Measurements from ENCODE around the gene KCNQ5. TPM values are rescaled to one million over a fixed set of nuclear protein-coding genes. Genes with fewer than 3 reads are reported as not detected.
A peak's percentile ranks its signal among the peaks of the same experiment; 100 is the strongest.

The KCNQ5 gene
- total and polyA plus RNA-seq, 8 donors = 1.7 to 4.5 (median 2.5) TPM

DNA sequence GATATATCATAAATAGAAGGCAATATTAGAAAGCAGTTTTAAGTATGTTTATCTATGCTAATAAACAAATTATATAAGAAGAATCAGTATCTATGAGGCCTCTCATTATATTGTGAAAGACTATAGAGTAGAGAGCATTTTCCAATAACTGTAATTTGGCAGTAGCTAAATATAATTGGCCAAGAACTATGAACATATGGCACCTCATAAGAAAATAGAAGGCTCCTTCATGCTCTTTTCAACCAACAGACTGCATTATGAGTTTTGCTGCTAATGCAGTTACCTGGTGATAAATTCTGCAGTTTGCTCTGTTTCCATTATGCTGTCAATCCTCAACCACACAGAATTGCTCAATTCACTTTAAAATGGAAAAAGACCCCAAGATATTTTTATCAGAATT lies 382.4 kb downstream of the KCNQ5 start:
- no peak overlapping the region for H3K27ac ChIP-seq
- intact Hi-C loops (cut with DNase I) = no loop called here
- H3K9me3 ChIP-seq = no peaks in the 10 kb centered on the region
- no peak overlapping the region for H3K4me3 ChIP-seq
- no peak for TF ChIP-seq CTCF (IDR thresholded peaks at IDR 0.05)
- no peak for DNase-seq
- H3K27me3 ChIP-seq = no peaks in the 10 kb centered on the region
- ATAC-seq = no peak
- no peaks in the 10 kb centered on the region for H3K4me1 ChIP-seq
- no peaks in the 10 kb centered on the region for H3K36me3 ChIP-seq

DNA sequence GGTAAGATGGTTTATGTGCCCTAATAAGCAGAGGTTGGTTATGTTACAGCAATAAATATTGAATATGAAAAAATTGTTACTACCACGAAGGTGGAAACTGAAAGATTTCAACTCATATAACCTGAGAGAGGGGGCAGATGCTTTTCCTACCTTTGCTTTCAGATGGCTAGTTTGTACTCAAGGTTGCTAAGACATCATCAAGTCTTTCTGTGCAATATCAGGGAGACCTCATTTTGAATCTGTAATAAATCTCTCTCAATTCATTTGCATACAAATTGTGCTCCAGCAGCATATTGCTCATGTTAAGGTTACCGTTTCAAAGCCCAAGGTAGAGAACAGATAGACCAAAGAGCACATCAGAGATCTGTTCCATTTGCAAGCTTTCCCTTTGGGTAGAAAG lies 383.0 kb downstream of the KCNQ5 start:
- TF ChIP-seq CTCF (IDR thresholded peaks at IDR 0.05) = no peak
- ATAC-seq (no peak), DNase-seq (no peak)
- H3K4me3 ChIP-seq = no peak overlapping the region
- no peaks in the 10 kb centered on the region for H3K27me3 ChIP-seq
- H3K27ac ChIP-seq = no peak overlapping the region
- H3K4me1 ChIP-seq = no peaks in the 10 kb centered on the region
- H3K9me3 ChIP-seq = no peaks in the 10 kb centered on the region
- intact Hi-C loops (cut with DNase I) = no loop called here
- no peaks in the 10 kb centered on the region for H3K36me3 ChIP-seq

- H3K27me3 ChIP-seq = no peaks in the 10 kb centered on the region
- TF ChIP-seq CTCF (IDR thresholded peaks at IDR 0.05) = no peak
- no peak overlapping the region for H3K4me3 ChIP-seq
- DNase-seq = no peak
- no peaks in the 10 kb centered on the region for H3K4me1 ChIP-seq
- no peak overlapping the region for H3K27ac ChIP-seq
- intact Hi-C loops (cut with DNase I) = no loop called here
- no peaks in the 10 kb centered on the region for H3K9me3 ChIP-seq
- no peak for ATAC-seq
- H3K36me3 ChIP-seq = no peaks in the 10 kb centered on the region
Measured at GRCh38 chr6:73006146-73006545, 384.3 kb downstream of the KCNQ5 start.

GRCh38 chr6:73011945-73012344 lies 390.1 kb downstream of the KCNQ5 start:
- Histone ChIP-seq H3K27ac (no peak overlapping the region), H3K4me3 (no peak overlapping the region)
- ATAC-seq = no peak

DNA sequence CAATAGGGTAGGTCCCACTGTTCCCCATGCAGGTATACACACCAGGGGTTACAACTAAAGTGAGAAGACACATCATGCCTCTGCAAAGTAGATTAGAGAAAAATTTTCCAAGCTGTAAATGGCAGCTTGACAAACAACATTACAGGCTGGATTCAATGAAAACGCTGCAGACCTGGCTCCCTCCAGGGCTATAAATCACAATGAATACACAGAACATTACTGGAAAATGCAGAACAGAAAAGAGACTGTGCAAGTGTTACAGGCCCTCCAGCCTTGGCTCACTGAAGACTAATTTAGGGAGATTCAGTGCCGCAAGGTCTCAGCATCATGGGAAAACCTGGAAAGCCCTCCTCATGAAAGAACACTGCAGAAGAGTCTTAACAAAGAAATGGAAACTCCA lies 395.6 kb downstream of the KCNQ5 start:
- no peaks in the 10 kb centered on the region for H3K27me3 ChIP-seq
- H3K36me3 ChIP-seq = no peaks in the 10 kb centered on the region
- intact Hi-C loops (cut with DNase I) = no loop called here
- ATAC-seq (no peak), DNase-seq (no peak)
- TF ChIP-seq CTCF (IDR thresholded peaks at IDR 0.05) = no peak
- no peaks in the 10 kb centered on the region for H3K4me1 ChIP-seq
- H3K4me3 ChIP-seq = no peak overlapping the region
- no peaks in the 10 kb centered on the region for H3K9me3 ChIP-seq
- H3K27ac ChIP-seq = no peak overlapping the region

More at GRCh38 chr6:73011945-73012344, 390.1 kb downstream of the KCNQ5 start:
- H3K4me1 ChIP-seq = no peaks in the 10 kb centered on the region
- intact Hi-C loops (cut with DNase I) = no loop called here
- DNase-seq = peak in 1 of 4 donors; percentile 1
- H3K27me3 ChIP-seq = no peaks in the 10 kb centered on the region
- H3K36me3 ChIP-seq = no peaks in the 10 kb centered on the region
- TF ChIP-seq CTCF (IDR thresholded peaks at IDR 0.05) = no peak
- H3K9me3 ChIP-seq = no peaks in the 10 kb centered on the region

Data from left lung (tissue), 10 donors.